Measurements from ENCODE around the gene KIF20A. TPM values are rescaled to one million over a fixed set of nuclear protein-coding genes. Genes with fewer than 3 reads are reported as not detected.
A peak's percentile ranks its signal among the peaks of the same experiment; 100 is the strongest.
"Not testable (repeated sequence)": the region's sequence is repeated elsewhere in the genome, so short reads cannot be mapped to it uniquely, and the experiment has no call there.

The KIF20A gene
- 21.2 TPM for total RNA-seq

DNA sequence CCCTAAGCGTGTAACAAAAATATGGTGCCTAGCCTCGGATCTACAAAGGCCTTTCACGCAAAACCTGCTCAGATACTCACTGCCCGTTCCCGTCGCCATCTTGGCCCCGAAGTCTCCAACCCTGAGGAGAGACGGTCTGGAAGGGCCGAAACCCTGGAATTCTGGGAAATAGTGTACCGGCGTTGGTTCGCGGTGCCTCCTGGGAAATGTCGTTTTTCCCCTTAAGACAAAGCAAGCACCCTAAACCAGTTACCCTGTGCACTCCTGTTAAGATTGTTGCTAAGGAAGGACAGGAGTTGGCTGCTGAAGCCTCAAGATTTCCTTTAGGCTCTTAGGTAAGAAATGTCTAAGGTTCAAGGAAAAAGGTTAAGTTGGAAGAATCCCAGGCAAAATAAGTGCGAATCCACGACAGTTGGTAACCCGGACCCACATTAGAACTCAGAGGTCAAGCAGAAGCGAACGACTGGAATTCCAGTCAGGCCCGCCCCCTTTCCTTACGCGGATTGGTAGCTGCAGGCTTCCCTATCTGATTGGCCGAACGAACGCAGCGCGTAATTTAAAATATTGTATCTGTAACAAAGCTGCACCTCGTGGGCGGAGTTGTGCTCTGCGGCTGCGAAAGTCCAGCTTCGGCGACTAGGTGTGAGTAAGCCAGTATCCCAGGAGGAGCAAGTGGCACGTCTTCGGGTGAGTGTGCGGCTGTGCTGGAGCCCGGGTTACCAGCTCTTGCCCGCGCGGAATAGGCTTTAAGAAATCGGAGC lies at the start of gene KIF20A, which contains the start of gene BRD8:
TSS of gene KIF20A (plus strand) at position 597 of the 761 bp plus-strand sequence. CDS start 569 bp downstream, outside the sequence.
TSS of gene BRD8 (minus strand) at position 115 of the 761 bp plus-strand sequence. CDS start at position 99, 16 bp downstream.
- peak; percentile 94 for ATAC-seq

DNA sequence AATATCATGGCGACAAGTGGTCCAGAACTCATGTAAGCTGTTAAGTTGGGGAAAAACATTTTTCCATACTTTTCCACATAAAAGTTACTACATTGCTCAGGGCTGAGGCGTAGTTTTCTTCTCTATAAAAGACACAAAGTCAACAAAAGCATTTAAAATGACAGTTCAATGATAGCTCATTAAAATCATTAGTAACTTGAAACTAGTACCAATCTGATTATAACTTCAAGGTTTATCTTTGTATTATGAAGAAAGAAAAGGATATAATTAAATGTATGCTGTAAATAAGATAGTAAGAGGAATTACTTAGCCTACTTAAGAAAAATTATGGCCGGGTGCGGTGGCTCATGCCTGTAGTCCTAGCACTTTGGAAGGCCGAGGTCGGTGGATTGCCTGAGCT lies 49.6 kb upstream of the KIF20A start:
- no peak for ATAC-seq

DNA sequence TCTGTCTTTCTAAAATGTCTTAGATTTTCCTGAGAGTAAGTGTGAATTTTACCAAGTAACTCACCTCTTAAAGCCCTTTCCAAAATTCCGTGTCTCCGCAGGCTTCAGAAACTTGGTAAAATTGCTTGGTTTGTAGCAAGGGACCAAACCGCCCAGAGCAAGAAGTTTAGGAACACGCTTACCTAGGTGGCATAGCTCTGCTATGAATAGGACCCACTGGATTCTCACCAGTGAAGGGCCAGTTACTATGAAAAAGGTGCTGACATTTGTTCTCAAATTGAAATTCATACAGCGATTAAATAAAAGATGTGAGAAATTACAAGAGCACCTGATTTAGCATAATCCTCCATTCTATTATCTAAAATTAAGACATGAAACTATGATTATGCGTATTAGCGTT lies 46.4 kb upstream of the KIF20A start:
- ATAC-seq, result no peak

DNA sequence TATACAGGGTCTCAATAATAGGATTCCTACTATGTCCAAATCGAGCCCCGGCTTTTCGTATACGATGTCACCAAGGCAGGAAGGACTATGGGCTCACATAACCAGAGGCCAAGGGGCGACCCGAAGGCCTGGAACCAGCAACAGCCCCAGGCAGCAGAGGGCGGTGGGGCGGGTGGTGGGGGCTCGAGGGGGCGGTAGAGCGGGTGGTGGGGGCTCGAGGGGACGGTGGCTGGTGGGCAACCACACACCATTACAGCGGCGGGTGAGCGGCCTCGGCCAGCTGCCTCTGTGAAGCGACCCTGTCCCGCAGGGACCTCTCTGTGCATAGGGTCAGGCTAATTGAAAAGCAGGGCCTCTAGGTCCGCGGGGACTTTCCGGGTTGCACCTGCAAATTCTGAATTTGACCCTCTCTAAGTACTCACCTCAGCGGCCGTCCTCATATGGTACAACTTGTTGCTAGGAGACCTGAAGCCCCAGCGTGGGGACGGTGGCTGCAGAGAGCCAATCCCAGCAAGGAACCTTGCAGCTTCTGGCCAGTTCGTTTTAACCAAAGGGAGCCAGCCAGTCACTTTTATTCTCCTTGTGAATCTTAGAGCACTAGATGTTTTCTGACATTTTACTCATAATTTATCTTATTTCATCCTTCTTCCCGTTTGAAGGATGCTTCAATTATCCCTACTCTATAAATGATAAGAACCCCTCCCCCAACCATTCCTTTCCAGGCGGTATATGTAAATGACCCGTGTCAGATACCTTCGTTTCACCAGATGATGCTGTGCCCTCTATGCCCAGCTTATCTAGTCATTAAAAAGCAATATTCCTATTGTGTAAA lies 39.7 kb upstream of the KIF20A start, which contains the start of gene NME5:
TSS of gene NME5 (minus strand) at position 480 of the 832 bp plus-strand sequence. CDS start 648 bp downstream, outside the sequence.
- no peak for ATAC-seq

DNA sequence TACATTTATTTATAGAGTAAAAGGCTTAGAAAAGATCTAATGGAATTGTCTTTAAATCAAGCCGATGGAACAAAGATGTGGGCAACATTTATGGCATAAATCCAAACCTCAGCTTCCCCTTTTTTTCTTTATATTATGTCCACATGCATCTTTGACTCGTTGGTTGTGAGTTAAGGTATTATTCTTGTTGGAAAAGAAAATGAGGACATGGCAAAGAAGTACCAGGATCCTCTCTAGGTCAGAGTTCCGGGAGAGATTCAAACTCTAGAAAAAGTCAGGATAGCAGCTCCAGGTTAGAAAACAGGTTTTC lies 39.2 kb upstream of the KIF20A start:
- ATAC-seq, result no peak

DNA sequence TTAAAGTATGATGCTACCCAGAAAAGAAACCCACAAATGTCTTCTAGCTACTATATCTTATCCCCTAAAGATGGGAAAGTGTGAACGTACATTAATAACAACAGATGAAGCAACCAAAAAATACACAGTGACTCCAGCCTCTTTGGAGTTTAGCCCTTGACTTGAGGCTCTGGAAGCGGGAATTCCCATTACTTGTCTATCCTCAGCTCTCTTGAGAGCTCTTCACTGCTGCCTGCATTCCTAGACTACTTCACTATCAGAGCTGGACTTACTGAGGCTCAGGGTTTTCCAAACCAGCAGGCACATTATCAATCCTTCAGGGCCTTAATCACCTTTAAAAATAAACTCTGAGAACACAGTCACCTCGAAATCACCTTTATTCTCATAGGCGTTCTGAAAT lies 38.6 kb upstream of the KIF20A start:
- ATAC-seq, result no peak

DNA sequence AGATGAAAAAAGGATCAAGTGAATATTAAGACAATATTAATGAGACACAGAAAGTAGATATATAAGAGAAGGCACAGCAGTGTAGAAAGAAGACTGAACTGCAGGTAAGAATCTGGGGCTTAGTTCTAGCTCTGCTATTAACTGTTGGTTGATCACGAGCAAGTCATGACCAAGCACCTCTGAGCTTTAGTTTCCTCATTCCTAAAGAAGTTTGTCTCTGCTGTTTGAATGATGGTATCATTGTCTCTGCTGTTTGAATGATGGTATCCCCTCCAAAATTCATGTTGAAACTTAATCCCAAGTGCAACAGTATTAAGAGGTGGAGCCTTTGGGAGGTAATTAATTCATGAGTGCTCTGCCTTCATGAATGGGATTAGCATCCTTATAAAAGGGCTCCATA lies 37.2 kb upstream of the KIF20A start:
- ATAC-seq, result peak; percentile 62

DNA sequence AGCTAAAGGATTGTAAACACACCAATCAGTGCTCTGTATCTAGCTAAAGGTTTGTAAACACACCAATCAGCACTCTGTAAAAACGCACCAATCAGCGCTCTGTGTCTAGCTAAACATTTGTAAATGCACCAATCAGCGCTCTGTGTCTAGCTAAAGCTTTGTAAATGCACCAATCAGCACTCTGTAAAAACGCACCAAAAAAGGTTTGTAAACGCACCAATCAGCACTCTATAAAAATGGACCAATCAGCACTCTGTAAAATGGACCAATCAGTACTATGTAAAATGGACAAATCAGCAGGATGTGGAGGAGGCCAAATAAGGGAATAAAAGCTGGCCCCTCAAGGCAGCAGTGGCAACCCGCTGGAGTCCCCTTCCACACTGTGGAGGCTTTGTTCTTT lies 35.3 kb upstream of the KIF20A start:
- ATAC-seq, result not testable (repeated sequence)

DNA sequence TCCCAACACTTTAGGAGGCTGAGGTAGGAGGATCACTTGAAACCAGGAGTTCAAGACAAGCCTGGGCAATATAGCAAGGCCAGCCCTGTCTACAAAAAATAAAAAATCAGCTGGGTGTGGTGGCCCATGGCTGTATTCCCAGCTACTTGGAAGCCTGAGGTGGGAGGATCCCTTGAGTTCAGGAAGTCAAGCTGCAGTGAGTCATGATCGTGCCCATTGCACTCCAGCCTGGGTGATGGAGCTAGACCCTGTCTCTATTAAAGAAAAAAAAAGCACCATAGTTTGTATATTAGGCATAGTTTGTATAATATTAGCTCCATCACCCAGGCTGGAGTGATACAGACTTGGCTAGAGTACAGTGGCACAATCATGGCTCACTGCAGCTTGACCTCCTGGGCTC lies 30.1 kb upstream of the KIF20A start:
- peak; percentile 92 for ATAC-seq

DNA sequence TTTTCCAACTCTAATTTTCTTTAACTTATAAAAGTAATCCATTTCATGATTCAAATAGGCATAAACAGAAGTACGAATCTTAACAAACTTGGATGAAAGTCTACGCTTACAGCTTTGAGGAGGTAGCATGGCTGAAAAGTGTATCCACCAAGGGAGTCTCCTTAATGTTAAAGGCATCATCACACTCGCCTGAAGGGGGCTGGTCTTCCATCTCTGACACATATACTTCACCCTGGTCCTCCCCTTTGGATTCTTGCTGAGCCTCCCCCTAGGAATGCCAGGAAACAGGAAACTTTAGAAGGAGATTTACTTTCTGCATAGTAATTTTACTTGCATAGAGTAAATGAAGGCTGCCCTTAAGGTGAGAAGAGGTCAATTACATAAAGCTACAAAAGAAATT lies 29.4 kb upstream of the KIF20A start:
- no peak for ATAC-seq

DNA sequence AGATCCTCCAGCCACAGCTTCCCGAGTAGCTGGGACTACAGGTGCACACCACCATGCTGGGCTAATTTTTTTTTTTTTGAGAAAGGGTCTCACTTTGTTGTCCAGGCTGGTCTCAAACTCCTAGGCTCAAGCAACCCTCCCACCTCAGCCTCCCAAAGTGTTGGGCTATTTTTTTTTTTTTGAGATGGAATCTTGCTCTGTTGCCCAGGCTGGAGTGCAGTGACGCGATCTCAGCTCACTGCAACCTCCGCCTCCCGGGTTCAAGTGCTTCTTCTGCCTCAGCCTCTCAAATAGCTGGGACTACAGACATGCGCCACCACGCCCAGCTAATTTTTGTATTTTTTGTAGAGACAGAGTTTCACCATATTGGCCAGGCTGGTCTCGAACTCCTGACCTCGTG lies 22.9 kb upstream of the KIF20A start:
- ATAC-seq, result not testable (repeated sequence)

DNA sequence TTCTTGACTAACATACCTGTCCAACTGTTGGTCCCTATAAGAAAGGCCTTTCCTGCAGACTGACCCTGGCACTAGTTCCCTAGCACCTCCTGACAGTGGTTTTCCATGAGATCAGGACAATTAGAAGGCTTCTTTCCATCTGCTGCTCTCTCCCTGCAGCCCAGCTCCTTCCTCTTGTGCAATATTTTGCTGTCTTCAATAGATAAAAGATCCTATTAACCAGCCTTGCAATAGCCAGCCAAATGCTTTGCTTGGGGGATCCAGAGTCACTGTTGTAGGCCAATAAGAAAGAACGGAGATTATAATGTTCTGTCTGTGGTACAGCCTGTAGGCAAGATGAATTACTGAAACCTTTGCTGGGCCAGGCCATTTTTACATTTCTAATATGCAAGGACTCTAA lies 21.3 kb upstream of the KIF20A start:
- ATAC-seq, result no peak

DNA sequence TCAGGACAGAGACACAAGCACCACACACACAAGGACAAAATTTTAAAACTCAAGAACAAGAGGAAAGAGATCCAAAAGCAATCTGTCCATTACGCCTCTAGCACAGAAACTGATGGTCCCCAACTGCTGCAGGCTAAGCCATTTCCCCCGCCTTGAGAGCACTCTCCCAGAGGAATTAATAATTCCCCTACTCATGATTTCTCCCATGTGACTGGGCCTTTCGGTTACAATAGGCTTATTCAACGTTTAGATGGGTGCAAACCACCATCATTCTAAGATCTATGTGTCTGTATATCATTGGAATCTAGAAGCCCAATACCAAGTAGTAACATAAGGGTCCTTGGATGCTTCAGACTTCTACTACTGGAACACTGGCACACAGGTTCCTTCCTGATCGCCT lies 19.2 kb upstream of the KIF20A start:
- ATAC-seq, result no peak

DNA sequence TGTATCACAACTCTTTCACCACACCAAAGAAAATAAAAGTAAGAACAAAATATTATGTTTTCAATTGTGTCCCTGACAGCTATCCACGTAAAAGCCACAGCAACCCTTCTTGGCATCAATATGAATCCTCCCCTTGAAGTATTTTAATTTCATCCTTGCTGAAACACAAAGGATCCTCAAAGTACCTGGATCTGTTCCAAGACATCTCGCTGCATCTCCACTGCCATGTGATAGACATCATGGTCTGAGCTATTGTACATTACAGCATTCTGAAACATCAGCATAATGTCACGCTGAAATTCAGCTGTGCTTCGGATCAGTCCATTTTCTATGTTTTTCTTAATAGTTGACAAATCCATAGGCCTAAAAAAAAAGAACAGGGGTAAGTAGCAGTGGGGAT lies 18.2 kb upstream of the KIF20A start:
- no peak for ATAC-seq

DNA sequence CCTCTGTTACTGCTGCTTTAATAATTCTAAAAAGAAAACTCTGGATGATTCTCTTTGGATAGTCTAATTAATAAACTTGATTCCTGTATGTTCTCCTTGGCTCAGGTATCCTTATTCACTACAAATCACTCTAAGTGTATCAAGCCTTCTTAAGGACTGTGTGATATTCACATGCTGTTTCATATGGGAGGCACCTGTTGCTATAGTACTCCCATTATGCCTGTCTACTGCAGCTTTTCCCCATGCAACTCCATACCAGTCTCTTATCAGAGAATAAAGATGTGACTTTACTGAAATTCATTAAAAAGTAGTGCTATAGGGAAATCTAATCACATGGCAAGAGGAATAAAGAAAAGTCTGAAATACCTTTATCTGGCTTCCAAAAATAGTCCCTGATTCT lies 15.2 kb upstream of the KIF20A start:
- no peak for ATAC-seq

DNA sequence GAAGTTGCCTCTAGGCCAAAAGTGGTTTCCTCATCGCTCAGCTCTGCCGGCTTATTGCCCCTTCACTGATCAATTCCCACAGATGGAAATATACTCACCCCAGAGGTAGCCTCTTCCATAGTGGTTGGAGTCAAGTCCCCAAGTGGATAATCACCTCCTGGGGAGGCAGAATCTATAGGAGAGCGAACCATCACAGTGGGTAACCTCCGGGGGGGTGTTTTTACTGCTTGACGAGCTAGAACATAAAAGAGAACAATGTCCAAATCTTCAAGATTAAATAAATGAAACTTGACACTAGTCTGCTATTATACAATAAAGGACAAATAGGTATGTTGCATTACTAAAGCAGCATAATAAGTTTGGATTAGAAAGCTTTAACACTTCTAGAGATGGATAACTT lies 9.8 kb upstream of the KIF20A start:
- no peak for ATAC-seq

DNA sequence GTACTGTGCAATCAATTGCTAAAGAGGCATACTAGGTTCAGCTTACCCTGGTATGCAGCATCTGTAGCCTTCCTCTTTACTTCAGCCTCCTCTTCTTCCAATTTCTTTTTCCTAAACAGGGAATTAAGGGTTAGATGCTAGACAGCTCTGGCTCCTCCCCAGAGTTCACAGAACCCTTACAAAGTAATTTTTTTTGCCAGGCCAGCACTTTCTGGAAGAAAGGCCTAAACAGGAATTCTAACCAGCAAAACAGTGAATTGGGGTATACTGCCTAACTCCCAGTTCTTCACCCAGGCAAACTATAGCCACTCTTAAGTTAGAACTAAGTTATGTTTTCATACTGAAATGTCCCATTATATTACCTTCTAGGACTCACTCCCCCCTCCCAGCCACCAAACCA lies 8.6 kb upstream of the KIF20A start:
- ATAC-seq, result no peak

DNA sequence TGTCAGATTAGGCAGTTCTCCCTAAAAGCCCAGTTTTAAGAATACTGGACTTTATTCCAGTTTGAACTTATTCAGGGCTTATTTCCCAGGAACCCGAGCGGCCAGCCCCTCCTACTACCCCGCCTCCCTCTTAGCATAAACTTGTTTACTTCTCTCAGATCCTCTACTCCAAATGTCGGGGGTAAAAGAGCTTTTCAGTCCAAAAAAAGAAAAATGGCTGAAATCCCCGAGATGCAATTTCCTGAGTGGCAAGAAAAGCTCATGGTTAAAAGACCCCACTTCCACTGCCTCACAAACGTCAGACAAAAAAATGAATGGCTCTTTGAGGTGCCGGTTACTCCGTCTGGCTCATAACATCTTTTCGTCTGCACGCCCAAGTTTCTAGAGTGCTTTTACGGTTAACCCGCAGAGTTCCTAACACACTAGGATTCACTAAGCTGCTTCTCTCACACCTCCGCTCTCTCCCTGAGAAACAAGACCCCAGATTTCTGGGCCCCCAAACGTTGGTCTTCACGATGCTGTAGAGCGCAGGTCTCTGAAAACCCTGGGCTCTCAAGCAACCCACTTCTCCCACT lies 884 bp upstream of the KIF20A start:
- ATAC-seq, result no peak

DNA sequence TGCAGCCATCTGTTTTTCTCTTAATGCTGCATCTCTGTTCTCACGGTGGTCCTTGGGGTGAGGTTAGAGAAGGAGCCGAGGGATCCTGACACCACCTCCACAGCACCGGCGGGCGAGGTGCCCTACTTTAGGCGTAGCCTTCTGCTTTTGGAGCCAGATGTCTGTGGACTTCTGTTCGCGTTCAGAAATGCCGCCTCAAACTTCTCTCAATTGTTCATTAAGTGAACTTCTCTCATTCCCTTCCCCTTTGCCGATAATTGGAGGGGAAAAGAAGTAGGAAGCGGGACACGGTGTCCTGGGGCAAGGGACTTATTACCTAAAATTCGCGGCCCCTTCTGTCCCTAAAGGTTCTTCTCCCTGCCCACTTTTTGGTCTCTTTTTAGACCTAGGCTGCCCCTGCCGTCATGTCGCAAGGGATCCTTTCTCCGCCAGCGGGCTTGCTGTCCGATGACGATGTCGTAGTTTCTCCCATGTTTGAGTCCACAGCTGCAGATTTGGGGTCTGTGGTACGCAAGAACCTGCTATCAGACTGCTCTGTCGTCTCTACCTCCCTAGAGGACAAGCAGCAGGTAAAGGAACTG lies 455 bp downstream of the KIF20A start:
- no peak for ATAC-seq

DNA sequence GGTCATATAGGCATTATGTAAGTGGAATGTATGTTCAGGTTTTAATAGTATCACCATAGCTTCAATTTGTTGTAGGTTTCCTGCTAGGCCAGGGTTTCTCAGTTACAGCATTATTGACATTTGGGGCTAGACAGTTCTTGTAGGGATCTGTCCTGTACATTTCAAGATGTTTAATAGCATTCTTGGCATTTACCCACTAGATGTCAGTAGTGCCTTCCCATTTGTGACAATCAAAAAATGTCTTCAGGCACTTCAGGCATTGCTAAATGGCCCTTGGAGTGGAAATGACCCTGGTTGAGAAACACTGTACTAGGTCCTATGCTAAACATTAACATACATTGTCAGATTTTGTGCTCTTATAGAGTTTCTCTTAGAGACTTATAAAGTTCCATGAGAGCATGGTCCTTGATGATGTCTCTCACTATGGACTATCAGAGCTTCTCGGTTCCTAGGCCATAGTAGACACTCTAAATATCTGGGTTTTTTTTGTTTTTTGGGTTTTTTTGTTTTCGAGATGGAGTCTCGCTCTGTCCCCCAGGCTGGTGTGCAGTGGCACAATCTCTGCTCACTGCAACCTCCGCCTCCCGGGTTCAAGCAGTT lies 1.4 kb downstream of the KIF20A start:
- ATAC-seq, result peak; percentile 45

DNA sequence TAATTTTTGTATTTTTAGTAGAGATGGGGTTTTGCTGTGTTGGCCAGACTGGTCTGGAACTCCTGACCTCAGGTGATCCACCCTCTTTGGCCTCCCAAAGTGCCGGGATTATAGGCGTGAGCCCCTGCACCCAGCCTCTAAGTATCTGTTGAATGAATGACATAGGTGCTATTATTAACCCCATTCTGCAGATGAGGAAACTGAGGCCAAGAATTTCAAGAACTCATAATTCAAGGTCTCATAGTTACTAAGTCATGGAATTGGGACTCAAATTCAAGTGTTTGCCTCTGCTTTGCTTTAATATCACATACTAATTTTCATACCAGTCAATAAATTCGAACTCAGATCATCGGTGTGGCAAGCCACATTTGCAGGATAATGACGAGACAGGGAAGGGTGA lies 1.9 kb downstream of the KIF20A start:
- ATAC-seq, result no peak

DNA sequence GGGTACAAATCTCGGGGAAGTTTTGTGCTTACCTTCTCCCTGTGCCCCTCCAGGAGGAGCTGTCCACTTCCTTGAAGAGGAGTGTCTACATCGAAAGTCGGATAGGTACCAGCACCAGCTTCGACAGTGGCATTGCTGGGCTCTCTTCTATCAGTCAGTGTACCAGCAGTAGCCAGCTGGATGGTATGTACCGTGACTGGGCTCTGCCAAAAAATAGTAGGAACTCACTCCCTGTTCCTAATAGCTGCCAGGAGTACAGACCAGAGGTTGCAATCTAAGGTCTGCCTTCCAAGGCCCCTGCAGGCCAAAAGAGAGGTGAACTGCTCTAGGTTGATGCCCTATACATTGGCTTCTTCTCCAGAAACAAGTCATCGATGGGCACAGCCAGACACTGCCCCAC lies 3.9 kb downstream of the KIF20A start:
- ATAC-seq, result no peak

DNA sequence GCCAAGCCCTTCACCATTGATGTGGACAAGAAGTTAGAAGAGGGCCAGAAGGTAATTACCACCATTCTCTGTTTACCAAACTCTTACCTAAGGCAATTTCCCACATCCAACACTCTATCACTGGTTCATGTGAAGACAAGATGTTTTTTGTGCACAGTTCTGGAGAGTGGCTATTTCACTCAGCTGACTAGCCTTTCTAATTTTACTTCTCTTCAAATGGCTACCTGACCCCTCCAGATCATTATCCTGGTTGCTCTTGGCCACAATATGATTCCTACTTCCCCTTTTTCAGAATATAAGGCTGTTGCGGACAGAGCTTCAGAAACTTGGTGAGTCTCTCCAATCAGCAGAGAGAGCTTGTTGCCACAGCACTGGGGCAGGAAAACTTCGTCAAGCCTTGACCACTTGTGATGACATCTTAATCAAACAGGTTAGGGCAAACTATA lies 7.1 kb downstream of the KIF20A start:
- ATAC-seq, result no peak
